K562 (cell line): Measurements from ENCODE around the gene PCYT1A. TPM values are rescaled to one million over a fixed set of nuclear protein-coding genes. Genes with fewer than 3 reads are reported as not detected.
A peak's percentile ranks its signal among the peaks of the same experiment; 100 is the strongest.

Experiments used
- ATAC-seq: fragments of 200-7000 bp; cut with Tn5 transposase; 3 replicates; pipeline ENCODE4 v1.9.1; 2020; ENCODE audit warnings: moderate library complexity
- BruUV-seq: library from RNA; stranded (reverse); fragments of 400-500 nt; replicated peaks from 2 replicates; lab custom pipeline; 2021; lab: Mats Ljungman, UMichigan
- CTCF ChIA-PET: fragments of 300-600 bp; formaldehyde crosslinking; extraction: SDS; loops from one replicate; lab custom pipeline; 2021; ENCODE audit warnings: low intra/inter-chr PET ratio; lab: Yijun Ruan, JAX
- POLR2A ChIA-PET: fragments of 300-600, 350-650 bp; sonication (Branson Sonifier 250); formaldehyde crosslinking; extraction: SDS; loops from one replicate; lab custom pipeline; 2021; ENCODE audit warnings: antibody characterized with exemption, inconsistent platforms; lab: Yijun Ruan, JAX
- DNase-seq, 4 experiments: peaks; one replicate each; pipeline versions ENCODE4 v3.0.0 to v3.0.0-alpha.2; 2011 to 2018; ENCODE audit warnings: low spot score in 3 of 4, mixed read lengths in 3 of 4; ENCODE audit errors: extremely low read depth in 1 of 4
- FAIRE-seq: peaks from 2 replicates; lab custom pipeline; 2011; peaks lifted over from hg19 to GRCh38; lab: Jason Lieb, UNC
- H2AFZ ChIP-seq: 2 replicates; pipeline ENCODE4 v1.6.0; 2011; ENCODE audit warnings: low read depth, low read length, control low read depth, inconsistent platforms
- H3K27ac ChIP-seq: fragments of 200-600 bp; 3 replicates; pipeline ENCODE4 v1.8.0; 2011; ENCODE audit warnings: low read depth, mild to moderate bottlenecking, control low read depth, inconsistent platforms, low read length, moderate library complexity, mixed read lengths; ENCODE audit errors: extremely low read depth
- H3K27me3 ChIP-seq, 2 experiments: fragments of 300-600 bp in 1 of 2; 2 replicates in 1 of 2; 3 replicates in 1 of 2; pipeline versions ENCODE4 v1.6.0 to v1.8.0; 2011; ENCODE audit warnings: inconsistent platforms in 2 of 2, low read length in 2 of 2, mild to moderate bottlenecking in 1 of 2, mixed read lengths in 1 of 2, moderate library complexity in 1 of 2; ENCODE audit not compliant: control insufficient read depth in 2 of 2, insufficient read depth in 2 of 2
- H3K36me3 ChIP-seq: fragments of 300-600 bp; 3 replicates; pipeline ENCODE4 v1.8.0; 2011; ENCODE audit warnings: mild to moderate bottlenecking, low read length, inconsistent platforms; ENCODE audit not compliant: control insufficient read depth, insufficient read depth
- H3K4me1 ChIP-seq, 2 experiments: fragments of 200-600 bp in 1 of 2; replicated peaks in 1 of 2; 2 replicates in 1 of 2; 3 replicates in 1 of 2; pipeline versions ENCODE4 v1.5.1 to v1.8.0; 2011; ENCODE audit warnings: inconsistent platforms in 2 of 2, low read length in 2 of 2, mild to moderate bottlenecking in 1 of 2, mixed read lengths in 1 of 2, moderate library complexity in 1 of 2; ENCODE audit not compliant: control insufficient read depth in 2 of 2, insufficient read depth in 2 of 2
- H3K4me2 ChIP-seq: 2 replicates; pipeline ENCODE4 v1.6.1; 2011; ENCODE audit warnings: low read length, control low read depth, inconsistent platforms, mixed read lengths; ENCODE audit not compliant: insufficient read depth
- H3K4me3 ChIP-seq: fragments of 200-600 bp; sonication (generic), shearing (Covaris generic); 2 replicates; pipeline ENCODE4 v1.5.1; 2016; ENCODE audit warnings: control low read depth, inconsistent platforms
- H3K79me2 ChIP-seq: fragments of 200-600 bp; 3 replicates; pipeline ENCODE4 v1.8.0; 2011; ENCODE audit warnings: low read length, inconsistent platforms; ENCODE audit not compliant: control insufficient read depth, insufficient read depth
- H3K9ac ChIP-seq, 2 experiments: 2 replicates each; pipeline versions ENCODE4 v1.6.0 to v1.6.1; 2011; ENCODE audit warnings: low read depth in 2 of 2, low read length in 2 of 2, control low read depth in 1 of 2, inconsistent platforms in 1 of 2, mild to moderate bottlenecking in 1 of 2, mixed read lengths in 1 of 2; ENCODE audit not compliant: insufficient read depth in 1 of 2
- H3K9me1 ChIP-seq: one replicate; pipeline ENCODE4 v1.6.0; 2011; ENCODE audit warnings: inconsistent platforms, mild to moderate bottlenecking, low read length, moderate library complexity; ENCODE audit not compliant: control insufficient read depth, insufficient read depth
- H3K9me3 ChIP-seq: replicated peaks from 2 replicates; pipeline ENCODE4 v1.5.1; 2011; ENCODE audit warnings: low read depth, low read length, inconsistent platforms; ENCODE audit not compliant: control insufficient read depth, insufficient read depth
- H4K20me1 ChIP-seq: replicated peaks from 2 replicates; pipeline ENCODE4 v1.6.1; 2011; ENCODE audit warnings: low read length, inconsistent platforms, mixed read lengths; ENCODE audit not compliant: control insufficient read depth, insufficient read depth
- C11orf30 ChIP-seq: fragments of 450-650 bp; IDR thresholded peaks from 2 replicates; pipeline ENCODE4 v1.6.1; 2016; ENCODE audit warnings: low read depth, mild to moderate bottlenecking
- CHCHD3 ChIP-seq: fragments of 250-450 bp; sonication (Bioruptor Pico); IDR thresholded peaks from 2 replicates; pipeline ENCODE4 v2.1.2; 2022; ENCODE audit warnings: mild to moderate bottlenecking
- CREBBP ChIP-seq: IDR thresholded peaks from one replicate; pipeline ENCODE4 v1.6.1; 2012; ENCODE audit warnings: low read depth, mild to moderate bottlenecking, control low read depth, inconsistent platforms, low read length
- CSDE1 ChIP-seq, 2 experiments: fragments of 450-650 bp; IDR thresholded peaks; 2 replicates each; pipeline ENCODE4 v1.6.1; 2016; ENCODE audit warnings: mild to moderate bottlenecking in 1 of 2
- CTCF ChIP-seq, 3 experiments: IDR thresholded peaks in 2 of 3; conservative IDR thresholded peaks in 1 of 3; 2 replicates each; pipeline ENCODE4 v1.5.1; 2011 to 2012; ENCODE audit warnings: low read length in 3 of 3, mild to moderate bottlenecking in 3 of 3, control low read depth in 2 of 3, improper control_type of control experiment in 1 of 3, inconsistent platforms in 1 of 3, low read depth in 1 of 3, mixed read lengths in 1 of 3, moderate library complexity in 1 of 3; ENCODE audit not compliant: insufficient read depth in 2 of 3
- EP400 ChIP-seq: fragments of 450-650 bp; IDR thresholded peaks from 2 replicates; pipeline ENCODE4 v1.6.1; 2017; ENCODE audit warnings: antibody characterized with exemption, mild to moderate bottlenecking, moderate library complexity
- EZH2 ChIP-seq: IDR thresholded peaks from 2 replicates; pipeline ENCODE4 v1.6.1; 2012; ENCODE audit warnings: low read depth, mild to moderate bottlenecking, inconsistent platforms, low read length, borderline replicate concordance
- HCFC1 ChIP-seq: IDR thresholded peaks from 2 replicates; pipeline ENCODE4 v1.6.1; 2012; ENCODE audit warnings: low read depth, low read length, improper control_type of control experiment
- MTA3 ChIP-seq: fragments of 450-650 bp; formaldehyde crosslinking; IDR thresholded peaks from 2 replicates; pipeline ENCODE4 v1.6.1; 2017; ENCODE audit warnings: mild to moderate bottlenecking, borderline replicate concordance
- RAD21 ChIP-seq, 2 experiments: fragments of 250-450 bp in 1 of 2; fragments of 450-650 bp in 1 of 2; sonication (Bioruptor Pico) in 1 of 2; formaldehyde crosslinking in 1 of 2; IDR thresholded peaks in 1 of 2; conservative IDR thresholded peaks in 1 of 2; 2 replicates each; pipeline versions ENCODE4 v1.4.0 to v1.8.0; 2020 to 2022; ENCODE audit warnings: mild to moderate bottlenecking in 2 of 2, moderate library complexity in 1 of 2
- RERE ChIP-seq: sonication (generic); formaldehyde crosslinking; IDR thresholded peaks from 2 replicates; pipeline ENCODE4 v1.8.0; 2023; ENCODE audit warnings: missing genetic modification reagents, mild to moderate bottlenecking, borderline replicate concordance
- ZFP1 ChIP-seq: fragments of 450-650 bp; formaldehyde crosslinking; IDR thresholded peaks from 2 replicates; pipeline ENCODE4 v1.4.0; 2020; ENCODE audit warnings: mild to moderate bottlenecking, mixed read lengths
- ZNF134 ChIP-seq: fragments of 250-450 bp; sonication (Bioruptor Pico); conservative IDR thresholded peaks from 2 replicates; pipeline ENCODE4 v1.4.0; 2020
- ZNF384 ChIP-seq: IDR thresholded peaks from 2 replicates; pipeline ENCODE4 v1.6.1; 2012; ENCODE audit warnings: low read depth, low read length, improper control_type of control experiment
- WGBS: fragments of 100-300 bp; shearing (Covaris generic); methylation state at CpG from one replicate; pipeline ENCODE4 v1.1.6; 2016; ENCODE audit warnings: low coverage, mixed read lengths; ENCODE audit not compliant: insufficient coverage; ENCODE audit errors: missing lambda C conversion rate; 5-methylcytosine and 5-hydroxymethylcytosine counted together
- in situ Hi-C: fragments of 300-500 bp; cut with MboI; formaldehyde crosslinking; loops from 4 replicates; pipeline ENCODE4 v1.15.0; 2018; ENCODE audit warnings: inconsistent platforms, mixed read lengths
- intact Hi-C: fragments of 100-400 bp; cut with micrococcal nuclease; formaldehyde crosslinking; loops from 2 replicates; pipeline ENCODE4 v1.14.2; 2022
- polyA plus RNA-seq, 8 experiments: library from polyadenylated mRNA; depleted of rRNA in 4 of 8; stranded (reverse) in 5 of 8; unstranded in 3 of 8; fragments of >200 nt; fragmentation: Nextera tagmentation in 2 of 8; fragmentation: Illumina TruSeq in 1 of 8; extraction: Ambion mirVana in 2 of 8; extraction: Trizol in 1 of 8; gene quantifications; 2 replicates each; pipeline versions ENCODE4 v1.2.1 to v1.2.3, GENCODE V29; 2011 to 2014; ENCODE audit warnings: inconsistent platforms in 1 of 8, missing spikeins in 1 of 8
- total RNA-seq, 7 experiments: library from RNA; depleted of rRNA in 6 of 7; stranded (reverse); fragments of >200 nt in 6 of 7; fragmentation: Illumina TruSeq in 2 of 7; extraction: Trizol in 2 of 7; gene quantifications; 2 replicates each; pipeline versions ENCODE4 v1.2.1 to v1.2.3, GENCODE V29; 2011 to 2021; ENCODE audit warnings: low replicate concordance in 1 of 7

PCYT1A gene
- total and polyA plus RNA-seq, 9 of the 15 experiments (the other 6 are each of a cell fraction or from before 2014, with no cell fraction given): 13.4 to 62.8 (median 49.4) TPM

- TF ChIP-seq RERE (CRISPR knock-in tag): no peak
- TF ChIP-seq C11orf30: no peak
- no peak for TF ChIP-seq HCFC1
- no peak for TF ChIP-seq EZH2
These were observed 11.0 kb upstream of the PCYT1A start (continued) for GRCh38 chr3:196298521-196298920.

- H3K9me3 ChIP-seq: no peaks in the 10 kb centered on the region
- no TSS peak for BruUV-seq
- H3K4me2 ChIP-seq: no peak overlapping the region
- peaks cover 8% of the 10 kb centered on the region for H3K79me2 ChIP-seq
- intact Hi-C loops (loop anchor here (2.0 kb wide), 1 partner anchor 38 kb away; no protein-coding TSS in a partner anchor), in situ Hi-C loops (no loop called here)
- no peaks in the 10 kb centered on the region for H3K9me1 ChIP-seq
- DNase-seq: peak in 1 of 4 experiments; percentile 21
- H2AFZ ChIP-seq: no peak overlapping the region
- ChIA-PET CTCF (no interaction called here), POLR2A (no interaction called here)
- peaks cover 0 to 10% of the 10 kb centered on the region in 2 experiments; a peak in 2 of 5 replicates for H3K4me1 ChIP-seq
- FAIRE-seq: no peak
- H3K36me3 ChIP-seq: no peaks in the 10 kb centered on the region
- no peak overlapping the region for H3K9ac ChIP-seq
- no peaks in the 10 kb centered on the region for H3K27me3 ChIP-seq
- WGBS: 60% methylated on average over 5 of the region's 5 CpGs
- H3K27ac ChIP-seq: no peak overlapping the region
- no peak overlapping the region for H3K4me3 ChIP-seq
- no peaks in the 10 kb centered on the region for H4K20me1 ChIP-seq
- peak; percentile 29; the same call in 2 of the 3 replicates for ATAC-seq
- TF ChIP-seq EP400 (no peak), MTA3 (no peak), RAD21 (CRISPR knock-in tag; conservative IDR thresholded peaks at IDR 0.05 in 1 of 2, IDR thresholded peaks at IDR 0.05 in 1 of 2) (peak; percentile 18 to 56; a peak in 3 of 4 replicates), ZNF134 (CRISPR knock-in tag) (no peak), CTCF (IDR thresholded peaks at IDR 0.05 in 2 of 3, conservative IDR thresholded peaks at IDR 0.05 in 1 of 3; ENCODE audit: insufficient read depth in 2 of 3, low read depth in 1 of 3, low read length in 3 of 3) (peak; percentile 26 to 47 (median 41); a peak in 4 of 6 replicates), CREBBP (no peak), ZNF384 (no peak), ZFP1 (CRISPR knock-in tag) (no peak), CSDE1 (IDR thresholded peaks at IDR 0.05) (no peak), CHCHD3 (CRISPR knock-in tag) (no peak)
These were observed 4.9 kb upstream of the PCYT1A start for GRCh38 chr3:196292286-196292923.
